NCI-H446 (cell line): ENCODE data around the gene ACKR4.
A peak's percentile ranks its signal among the peaks of the same experiment; 100 is the strongest.
"Not testable (repeated sequence)": the region's sequence is repeated elsewhere in the genome, so short reads cannot be mapped to it uniquely, and the experiment has no call there.

ENCODE experiments used
- DNase-seq, 2 experiments: peaks; one replicate each; lab custom pipeline; 2025; lab: John Stamatoyannopoulos, UW

The ACKR4 gene

GRCh38 chr3:132596816-132597433 lies at the start of gene ACKR4:
TSS of gene ACKR4 (plus strand) at chr3:132597270. CDS start at chr3:132600398, 3,128 bp downstream.
- DNase-seq: no peak

GRCh38 chr3:132549169-132549568 lies 47.9 kb upstream of the ACKR4 start:
- DNase-seq: no peak

- DNase-seq: no peak
Measured at GRCh38 chr3:132549890-132550578, 47.0 kb upstream of the ACKR4 start.

- DNase-seq: no peak
Measured at GRCh38 chr3:132550579-132551305, 46.3 kb upstream of the ACKR4 start.

GRCh38 chr3:132553826-132554225 lies 43.2 kb upstream of the ACKR4 start:
- DNase-seq: no peak

GRCh38 chr3:132554437-132554836 lies 42.6 kb upstream of the ACKR4 start:
- peak in 1 of 2 experiments; percentile 17 for DNase-seq

- no peak for DNase-seq
Measured at GRCh38 chr3:132555306-132556035, 41.6 kb upstream of the ACKR4 start.

- DNase-seq: not testable (repeated sequence)
Measured at GRCh38 chr3:132556036-132556386, 41.1 kb upstream of the ACKR4 start.

- no peak for DNase-seq
Measured at GRCh38 chr3:132556508-132557159, 40.4 kb upstream of the ACKR4 start.

GRCh38 chr3:132561003-132561402 lies 36.1 kb upstream of the ACKR4 start:
- no peak for DNase-seq

GRCh38 chr3:132563420-132564069 lies 33.5 kb upstream of the ACKR4 start:
- no peak for DNase-seq

GRCh38 chr3:132564070-132564465 lies 33.0 kb upstream of the ACKR4 start:
- no peak for DNase-seq

GRCh38 chr3:132568422-132568821 lies 28.6 kb upstream of the ACKR4 start:
- no peak for DNase-seq

- DNase-seq: no peak
Measured at GRCh38 chr3:132569153-132569552, 27.9 kb upstream of the ACKR4 start.

- no peak for DNase-seq
Measured at GRCh38 chr3:132569580-132569979, 27.5 kb upstream of the ACKR4 start.

- no peak for DNase-seq
Measured at GRCh38 chr3:132570016-132570415, 27.1 kb upstream of the ACKR4 start.

- no peak for DNase-seq
Measured at GRCh38 chr3:132573797-132574211, 23.3 kb upstream of the ACKR4 start.

- no peak for DNase-seq
Measured at GRCh38 chr3:132587401-132587800, 9.7 kb upstream of the ACKR4 start.

- no peak for DNase-seq
Measured at GRCh38 chr3:132592216-132592615, 4.9 kb upstream of the ACKR4 start.

GRCh38 chr3:132593241-132593946 lies 3.7 kb upstream of the ACKR4 start:
- no peak for DNase-seq

GRCh38 chr3:132593947-132594323 lies 3.1 kb upstream of the ACKR4 start:
- no peak for DNase-seq
